Measurements from ENCODE around the gene ADAMTS19. TPM values are rescaled to one million over a fixed set of nuclear protein-coding genes. Genes with fewer than 3 reads are reported as not detected.

ADAMTS19 gene
- total RNA-seq, 1 donor: 9.5 TPM

DNA sequence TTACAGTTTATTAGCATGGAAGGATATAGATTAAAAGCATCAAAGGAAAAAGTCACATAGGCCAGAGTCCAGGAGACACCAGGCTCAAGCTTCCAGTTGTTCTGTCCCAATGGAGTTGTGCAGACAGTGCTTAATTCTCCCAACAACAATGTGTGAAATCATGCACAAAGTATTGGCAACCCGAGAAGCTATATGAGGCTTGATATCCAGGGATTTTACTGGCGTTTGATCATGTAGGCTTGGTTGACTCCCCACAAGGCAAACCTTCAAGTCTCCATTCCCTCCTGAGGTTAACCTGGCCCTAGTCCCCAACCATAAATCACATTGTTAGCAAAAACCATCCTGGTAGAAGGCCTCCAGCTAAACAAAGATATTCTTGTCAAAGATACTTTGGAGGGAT is 141.5 kb downstream of the ADAMTS19 start:
- TF ChIP-seq, protein P1, sequence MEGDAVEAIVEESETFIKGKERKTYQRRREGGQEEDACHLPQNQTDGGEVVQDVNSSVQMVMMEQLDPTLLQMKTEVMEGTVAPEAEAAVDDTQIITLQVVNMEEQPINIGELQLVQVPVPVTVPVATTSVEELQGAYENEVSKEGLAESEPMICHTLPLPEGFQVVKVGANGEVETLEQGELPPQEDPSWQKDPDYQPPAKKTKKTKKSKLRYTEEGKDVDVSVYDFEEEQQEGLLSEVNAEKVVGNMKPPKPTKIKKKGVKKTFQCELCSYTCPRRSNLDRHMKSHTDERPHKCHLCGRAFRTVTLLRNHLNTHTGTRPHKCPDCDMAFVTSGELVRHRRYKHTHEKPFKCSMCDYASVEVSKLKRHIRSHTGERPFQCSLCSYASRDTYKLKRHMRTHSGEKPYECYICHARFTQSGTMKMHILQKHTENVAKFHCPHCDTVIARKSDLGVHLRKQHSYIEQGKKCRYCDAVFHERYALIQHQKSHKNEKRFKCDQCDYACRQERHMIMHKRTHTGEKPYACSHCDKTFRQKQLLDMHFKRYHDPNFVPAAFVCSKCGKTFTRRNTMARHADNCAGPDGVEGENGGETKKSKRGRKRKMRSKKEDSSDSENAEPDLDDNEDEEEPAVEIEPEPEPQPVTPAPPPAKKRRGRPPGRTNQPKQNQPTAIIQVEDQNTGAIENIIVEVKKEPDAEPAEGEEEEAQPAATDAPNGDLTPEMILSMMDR (IDR thresholded peaks at IDR 0.05; ENCODE audit: insufficient read depth, low read depth, low read length): no peak
- H3K4me3 ChIP-seq (ENCODE audit: low read depth, low read length): no peak overlapping the region
- DNase-seq (ENCODE audit: low read depth): no peak

DNA sequence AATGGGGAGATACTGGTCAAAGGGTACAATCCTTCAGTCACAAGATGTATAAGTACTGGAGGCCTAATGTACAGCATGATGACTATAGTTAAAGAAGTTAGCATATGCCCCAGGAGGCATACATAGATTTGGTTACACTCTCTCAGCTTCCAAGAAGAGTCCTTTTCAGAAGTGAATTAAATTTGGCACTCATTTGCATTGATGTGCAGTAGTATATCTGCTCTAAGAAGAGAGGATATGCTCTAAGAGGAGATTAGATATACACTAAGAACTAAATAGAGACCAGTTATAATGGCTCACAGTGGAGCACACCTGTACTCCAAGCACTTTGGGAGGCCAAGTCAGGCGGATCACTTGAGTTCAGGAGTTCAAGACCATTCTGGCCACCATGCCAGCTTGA is 148.3 kb downstream of the ADAMTS19 start:
- DNase-seq (ENCODE audit: low read depth): no peak
- H3K4me3 ChIP-seq (ENCODE audit: low read depth, low read length): no peak overlapping the region
- TF ChIP-seq, protein P1 (IDR thresholded peaks at IDR 0.05; ENCODE audit: insufficient read depth, low read depth, low read length): no peak

DNA sequence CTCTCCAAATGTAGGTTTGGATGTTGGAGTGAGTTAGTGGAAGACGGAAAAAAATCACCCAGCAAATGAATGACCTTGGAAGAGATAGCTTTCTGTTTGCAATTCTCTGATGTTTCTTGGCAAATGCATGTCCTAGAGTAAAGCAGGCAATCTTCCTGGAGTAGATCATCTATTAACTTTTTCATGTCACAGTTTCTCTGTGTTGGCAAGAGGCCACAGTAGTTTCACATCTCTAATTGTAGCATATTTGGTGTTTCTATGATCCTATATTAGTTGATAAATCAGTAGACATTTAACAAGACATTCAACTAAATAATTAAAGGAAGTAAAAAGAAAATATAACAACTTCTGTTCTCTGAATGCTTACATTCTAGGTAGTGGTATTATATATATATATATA is 149.6 kb downstream of the ADAMTS19 start:
- no peak for DNase-seq (ENCODE audit: low read depth)
- TF ChIP-seq, protein P1 (IDR thresholded peaks at IDR 0.05; ENCODE audit: insufficient read depth, low read depth, low read length): no peak
- H3K4me3 ChIP-seq (ENCODE audit: low read depth, low read length): no peak overlapping the region

DNA sequence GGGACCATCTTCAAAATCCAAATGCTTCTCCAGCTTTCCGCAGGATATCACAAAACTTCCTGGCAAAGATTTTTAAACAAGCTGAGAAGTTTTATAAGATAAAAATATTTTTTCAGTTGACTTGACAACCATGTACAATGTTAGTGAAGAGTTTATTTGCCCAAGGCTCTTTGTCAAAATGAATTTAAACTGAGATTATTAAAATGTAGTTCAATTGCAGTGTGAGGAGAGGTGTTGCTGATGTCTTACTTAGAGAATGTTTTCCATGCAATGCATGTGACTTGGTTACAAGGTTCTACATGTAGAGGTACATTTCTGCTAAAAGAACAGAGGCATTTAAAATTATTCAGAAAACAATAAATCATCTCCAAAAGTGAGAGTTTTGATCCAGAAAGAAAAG is 156.4 kb downstream of the ADAMTS19 start:
- DNase-seq (ENCODE audit: low read depth): no peak
- TF ChIP-seq, protein P1 (IDR thresholded peaks at IDR 0.05; ENCODE audit: insufficient read depth, low read depth, low read length): no peak
- no peak overlapping the region for H3K4me3 ChIP-seq (ENCODE audit: low read depth, low read length)

DNA sequence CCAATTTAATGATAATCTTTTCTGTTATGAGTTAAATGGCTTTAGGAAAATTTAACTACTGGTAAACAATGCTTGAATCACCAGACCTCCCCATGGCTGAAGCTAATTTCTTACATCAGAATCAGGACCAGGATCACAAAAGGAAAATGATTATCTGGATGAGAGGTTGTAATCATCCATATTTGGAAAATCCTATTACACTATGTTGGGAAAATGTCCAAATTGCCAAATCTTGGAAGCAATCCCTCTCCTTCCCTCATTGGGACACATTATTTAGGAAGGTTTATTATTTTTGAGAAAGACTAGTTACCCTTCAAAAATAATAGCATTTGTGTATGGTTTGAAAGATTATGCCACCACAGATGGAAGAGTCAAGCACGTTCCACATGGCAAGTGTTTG is 157.1 kb downstream of the ADAMTS19 start:
- no peak for DNase-seq (ENCODE audit: low read depth)
- no peak overlapping the region for H3K4me3 ChIP-seq (ENCODE audit: low read depth, low read length)
- TF ChIP-seq, protein P1 (IDR thresholded peaks at IDR 0.05; ENCODE audit: insufficient read depth, low read depth, low read length): no peak

DNA sequence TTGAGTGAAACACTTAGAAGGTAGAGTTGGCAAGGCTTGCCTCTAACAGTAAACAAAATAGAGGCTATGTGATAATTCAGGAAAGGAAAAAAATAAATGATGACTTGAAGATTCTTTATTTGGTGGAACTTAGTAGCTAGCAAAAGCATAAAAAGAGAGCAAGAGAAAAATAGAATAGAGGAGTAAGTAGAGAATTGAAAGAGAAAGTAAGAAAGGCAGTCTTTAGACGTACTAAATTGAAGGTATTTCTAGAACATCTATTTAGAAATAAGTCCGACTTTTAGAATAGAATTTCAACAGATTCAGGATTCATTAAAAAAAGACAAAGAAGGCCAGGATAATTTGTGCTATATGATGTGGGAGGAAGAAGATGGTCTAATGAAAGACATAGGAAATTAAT is 159.7 kb downstream of the ADAMTS19 start:
- no peak overlapping the region for H3K4me3 ChIP-seq (ENCODE audit: low read depth, low read length)
- TF ChIP-seq, protein P1 (IDR thresholded peaks at IDR 0.05; ENCODE audit: insufficient read depth, low read depth, low read length): no peak
- DNase-seq (ENCODE audit: low read depth): no peak

DNA sequence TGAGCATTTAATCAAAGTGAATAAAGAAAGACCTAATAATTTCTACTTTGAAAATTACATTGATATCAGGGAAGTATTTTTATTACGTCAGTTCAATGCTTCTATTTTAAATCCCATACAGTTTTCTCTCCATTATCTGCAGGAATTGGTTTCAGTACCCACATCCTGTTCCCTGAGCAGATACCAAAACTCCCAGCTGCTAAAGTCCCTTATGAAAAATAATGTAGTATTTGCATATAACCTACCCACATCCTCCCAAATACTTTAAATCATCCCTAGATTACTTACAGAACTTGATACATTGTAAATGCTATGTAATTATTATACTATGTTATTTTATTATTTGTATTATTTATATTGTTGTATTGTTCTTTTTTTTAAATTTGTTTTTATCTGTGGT is 162.4 kb downstream of the ADAMTS19 start:
- TF ChIP-seq, protein P1 (IDR thresholded peaks at IDR 0.05; ENCODE audit: insufficient read depth, low read depth, low read length): no peak
- no peak overlapping the region for H3K4me3 ChIP-seq (ENCODE audit: low read depth, low read length)
- no peak for DNase-seq (ENCODE audit: low read depth)

Measured in fibroblast of villous mesenchyme (primary cell).